Left ventricle myocardium inferior (tissue), 1 donor: ENCODE results near the gene RAPGEF2. TPM values are rescaled to one million over a fixed set of nuclear protein-coding genes. Genes with fewer than 3 reads are reported as not detected.

Experiments used
- DNase-seq: peaks from one replicate; pipeline ENCODE4 v3.0.0-alpha.2; 2020
- H3K27ac ChIP-seq: fragments of 200-600 bp; replicated peaks from 2 replicates; pipeline ENCODE4 v1.8.0; 2021
- H3K27me3 ChIP-seq: fragments of 200-600 bp; 2 replicates; pipeline ENCODE4 v1.8.0; 2021; ENCODE audit warnings: low read depth
- H3K36me3 ChIP-seq: fragments of 200-600 bp; 2 replicates; pipeline ENCODE4 v1.8.0; 2021
- H3K4me1 ChIP-seq: fragments of 200-600 bp; 2 replicates; pipeline ENCODE4 v1.8.0; 2021
- H3K4me3 ChIP-seq: fragments of 200-600 bp; 2 replicates; pipeline ENCODE4 v1.8.0; 2021; ENCODE audit warnings: mild to moderate bottlenecking, moderate library complexity
- H3K9me3 ChIP-seq: fragments of 200-600 bp; replicated peaks from 2 replicates; pipeline ENCODE4 v1.8.0; 2021
- CTCF ChIP-seq: fragments of 200-600 bp; IDR thresholded peaks from 2 replicates; pipeline ENCODE4 v1.8.0; 2021; ENCODE audit warnings: antibody characterized with exemption, mild to moderate bottlenecking, borderline replicate concordance
- intact Hi-C: fragments of 100-400 bp; cut with micrococcal nuclease; formaldehyde crosslinking; loops from one replicate; pipeline ENCODE4 v1.11.0; 2022
- total RNA-seq: library from RNA; stranded (reverse); fragmentation: NEBNext Ultra II Directional; extraction: Animal tissue kit (Norgen Biotek cat#: 25700); gene quantifications from one replicate; pipeline ENCODE4 v1.2.1, GENCODE V29; 2021
- donor health status: DM: no; HTN: yes; CAD: no; lungs with severe emphysema.

RAPGEF2 gene
- total RNA-seq, 1 donor from 2014 or later, result 51.5 TPM

- no peak overlapping the region for H3K27ac ChIP-seq
- H3K4me1 ChIP-seq, result peaks cover 84% of the 10 kb centered on the region
- intact Hi-C loops, result no loop called here
- no peaks in the 10 kb centered on the region for H3K9me3 ChIP-seq
- no peaks in the 10 kb centered on the region for H3K27me3 ChIP-seq
- TF ChIP-seq CTCF, result no peak
- no peak overlapping the region for H3K4me3 ChIP-seq
- no peak for DNase-seq
- no peaks in the 10 kb centered on the region for H3K36me3 ChIP-seq
Observed at GRCh38 chr4:159291176-159291575, 188.3 kb downstream of the RAPGEF2 start.

- no peak overlapping the region for H3K4me3 ChIP-seq
- H3K27ac ChIP-seq, result no peak overlapping the region
- intact Hi-C loops, result no loop called here
- no peaks in the 10 kb centered on the region for H3K36me3 ChIP-seq
- H3K27me3 ChIP-seq, result no peaks in the 10 kb centered on the region
- no peaks in the 10 kb centered on the region for H3K9me3 ChIP-seq
- H3K4me1 ChIP-seq, result peaks cover 96% of the 10 kb centered on the region
- DNase-seq, result no peak
- TF ChIP-seq CTCF, result no peak
Observed at GRCh38 chr4:159292137-159292896, 189.4 kb downstream of the RAPGEF2 start.

GRCh38 chr4:159293811-159294515 is 191.1 kb downstream of the RAPGEF2 start:
- Histone ChIP-seq H3K9me3 (no peaks in the 10 kb centered on the region), H3K4me1 (peaks cover 99% of the 10 kb centered on the region), H3K36me3 (no peaks in the 10 kb centered on the region), H3K4me3 (no peak overlapping the region), H3K27me3 (no peaks in the 10 kb centered on the region), H3K27ac (no peak overlapping the region)
- intact Hi-C loops, result no loop called here
- TF ChIP-seq CTCF, result no peak
- no peak for DNase-seq

GRCh38 chr4:159296061-159296460 is 193.2 kb downstream of the RAPGEF2 start:
- H3K27me3 ChIP-seq, result no peaks in the 10 kb centered on the region
- H3K27ac ChIP-seq, result no peak overlapping the region
- intact Hi-C loops, result no loop called here
- no peak overlapping the region for H3K4me3 ChIP-seq
- no peaks in the 10 kb centered on the region for H3K9me3 ChIP-seq
- H3K36me3 ChIP-seq, result no peaks in the 10 kb centered on the region
- peaks cover 83% of the 10 kb centered on the region for H3K4me1 ChIP-seq
- DNase-seq, result no peak
- no peak for TF ChIP-seq CTCF

GRCh38 chr4:159297091-159297490 is 194.2 kb downstream of the RAPGEF2 start:
- DNase-seq, result no peak
- Histone ChIP-seq H3K9me3 (no peaks in the 10 kb centered on the region), H3K27ac (no peak overlapping the region), H3K27me3 (no peaks in the 10 kb centered on the region), H3K4me3 (no peak overlapping the region), H3K4me1 (peaks cover 79% of the 10 kb centered on the region), H3K36me3 (no peaks in the 10 kb centered on the region)
- peak; percentile 9 for TF ChIP-seq CTCF
- intact Hi-C loops, result no loop called here
